HCT116 (cell line): ENCODE data around the gene MOCS2. TPM values are rescaled to one million over a fixed set of nuclear protein-coding genes. Genes with fewer than 3 reads are reported as not detected.

Experiments
- ATAC-seq: fragments of 200-7000 bp; cut with Tn5 transposase; 2 replicates; pipeline ENCODE4 v1.9.1; 2020; ENCODE audit warnings: mild to moderate bottlenecking, moderate library complexity
- BruUV-seq: library from RNA; stranded (reverse); fragments of 400-500 nt; replicated peaks from 2 replicates; lab custom pipeline; 2021; lab: Mats Ljungman, UMichigan
- CTCF ChIA-PET: fragments of 300-600 bp; sonication (Branson Sonifier 250); formaldehyde crosslinking; loops from one replicate; lab custom pipeline; 2021; ENCODE audit warnings: antibody characterized with exemption; lab: Charles Lee
- POLR2A ChIA-PET: fragments of 300-600, 350-600 bp; sonication (Branson Sonifier 250); formaldehyde crosslinking; loops from one replicate; lab custom pipeline; 2021; ENCODE audit warnings: antibody characterized with exemption; lab: Charles Lee
- RAD21 ChIA-PET, 2 experiments: fragments of 300-600 bp; sonication (Branson Sonifier 250); formaldehyde crosslinking; loops; one replicate each; lab custom pipeline; 2023; ENCODE audit warnings: low total read pairs in 2 of 2; ENCODE audit not compliant: uncharacterized antibody in 2 of 2, unreplicated experiment in 2 of 2, low non-redundant PET in 1 of 2; lab: Charles Lee
- DNase-seq: peaks from one replicate; pipeline ENCODE4 v3.0.0-alpha.2; 2010; ENCODE audit warnings: low read depth, low spot score
- H2AFZ ChIP-seq: fragments of 200-600 bp; shearing (Covaris generic), sonication (generic); 2 replicates; pipeline ENCODE4 v1.6.1; 2017; ENCODE audit warnings: low read depth, mixed run types, mixed read lengths, antibody characterized with exemption, low read length; ENCODE audit not compliant: poor library complexity, severe bottlenecking
- H3K27ac ChIP-seq: 2 replicates; pipeline ENCODE4 v1.5.1; 2012; ENCODE audit warnings: low read depth, low read length
- H3K27me3 ChIP-seq: fragments of 200-600 bp; sonication (generic); 2 replicates; pipeline ENCODE4 v1.6.1; 2016; ENCODE audit warnings: mixed run types, low read length, mixed read lengths; ENCODE audit not compliant: insufficient read depth
- H3K36me3 ChIP-seq, 2 experiments: fragments of 200-500 bp in 1 of 2; fragments of 200-600 bp in 1 of 2; sonication (Bioruptor generic) in 1 of 2; sonication (generic) in 1 of 2; 2 replicates each; pipeline versions ENCODE4 v1.5.1 to v1.6.1; 2014 to 2016; ENCODE audit warnings: low read length in 2 of 2, inconsistent platforms in 1 of 2, mixed read lengths in 1 of 2, mixed run types in 1 of 2; ENCODE audit not compliant: insufficient read depth in 2 of 2, control insufficient read depth in 1 of 2
- H3K4me1 ChIP-seq, 2 experiments: fragments of 200-600 bp in 1 of 2; sonication (generic) in 1 of 2; 2 replicates each; pipeline versions ENCODE4 v1.5.1 to v1.6.1; 2012 to 2017; ENCODE audit warnings: low read length in 2 of 2, inconsistent platforms in 1 of 2, mild to moderate bottlenecking in 1 of 2, mixed read lengths in 1 of 2, mixed run types in 1 of 2, moderate library complexity in 1 of 2; ENCODE audit not compliant: insufficient read depth in 2 of 2, control insufficient read depth in 1 of 2
- H3K4me2 ChIP-seq: fragments of 200-600 bp; sonication (generic); 2 replicates; pipeline ENCODE4 v1.6.1; 2017; ENCODE audit warnings: mixed run types, low read length, mixed read lengths
- H3K4me3 ChIP-seq, 2 experiments: fragments of 200-600 bp in 1 of 2; sonication (generic) in 1 of 2; replicated peaks in 1 of 2; 2 replicates each; pipeline ENCODE4 v1.5.1; 2011 to 2016; ENCODE audit warnings: low read length in 2 of 2, control low read depth in 1 of 2, low read depth in 1 of 2, mild to moderate bottlenecking in 1 of 2, mixed read lengths in 1 of 2, mixed run types in 1 of 2
- H3K79me2 ChIP-seq: fragments of 200-600 bp; sonication (generic); 2 replicates; pipeline ENCODE4 v1.6.1; 2017; ENCODE audit warnings: mild to moderate bottlenecking, mixed run types, low read length, moderate library complexity, mixed read lengths; ENCODE audit not compliant: insufficient read depth
- H3K9ac ChIP-seq: fragments of 200-600 bp; sonication (generic); 2 replicates; pipeline ENCODE4 v1.6.1; 2016; ENCODE audit warnings: low read length, mixed read lengths
- H3K9me2 ChIP-seq: fragments of 200-600 bp; sonication (generic), shearing (Covaris generic); 2 replicates; pipeline ENCODE4 v1.6.1; 2017; ENCODE audit warnings: mixed run types, mild to moderate bottlenecking, moderate library complexity; ENCODE audit not compliant: insufficient read depth
- H3K9me3 ChIP-seq, 2 experiments: fragments of 200-500 bp in 1 of 2; fragments of 200-600 bp in 1 of 2; sonication (Bioruptor generic) in 1 of 2; sonication (generic) in 1 of 2; 2 replicates each; pipeline ENCODE4 v1.6.1; 2014 to 2017; ENCODE audit warnings: low read length in 2 of 2, mixed read lengths in 2 of 2, inconsistent platforms in 1 of 2, low read depth in 1 of 2, mild to moderate bottlenecking in 1 of 2, mixed run types in 1 of 2, moderate library complexity in 1 of 2; ENCODE audit not compliant: control insufficient read depth in 1 of 2, insufficient read depth in 1 of 2
- H4K20me1 ChIP-seq: fragments of 200-600 bp; sonication (generic), shearing (Covaris generic); 2 replicates; pipeline ENCODE4 v1.6.1; 2017; ENCODE audit warnings: mixed run types, mild to moderate bottlenecking, moderate library complexity; ENCODE audit not compliant: insufficient read depth
- CEBPB ChIP-seq: IDR thresholded peaks from 2 replicates; pipeline ENCODE4 v1.6.1; 2012; ENCODE audit warnings: low read depth
- JUND ChIP-seq: IDR thresholded peaks from 2 replicates; pipeline ENCODE4 v1.6.1; 2012
- ZNF274 ChIP-seq: fragments of 200-500 bp; sonication (Bioruptor generic); IDR thresholded peaks from 2 replicates; pipeline ENCODE4 v1.6.1; 2014; ENCODE audit warnings: mild to moderate bottlenecking, low read depth, low read length, inconsistent platforms
- intact Hi-C: fragments of 100-400 bp; cut with micrococcal nuclease; formaldehyde crosslinking; loops from 2 replicates; pipeline ENCODE4 v1.10.0; 2022
- total RNA-seq: library from RNA; stranded (reverse); gene quantifications from one replicate; pipeline ENCODE4 v1.2.1, GENCODE V29; 2021; ENCODE audit not compliant: unreplicated experiment

MOCS2 gene
- total RNA-seq, 1 experiment from 2014 or later = 34.0 TPM

DNA sequence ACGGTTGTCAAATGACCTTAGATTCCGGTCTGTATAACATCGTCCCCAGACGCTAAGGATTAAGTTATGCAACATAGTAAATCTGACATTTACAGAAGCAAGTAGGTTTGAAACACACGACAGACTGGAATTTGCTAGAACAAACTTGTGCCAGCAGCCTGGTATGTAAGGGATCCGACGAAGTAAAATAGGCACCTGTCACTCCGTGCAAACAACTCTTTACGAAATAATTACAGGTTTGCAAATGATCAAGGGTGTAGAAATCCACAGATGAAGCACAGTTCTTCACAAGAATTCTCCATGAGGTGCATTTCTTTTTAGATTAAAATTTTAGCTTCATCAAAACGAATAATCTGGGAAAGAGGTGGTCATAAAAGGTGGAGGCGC is 508 bp downstream of the MOCS2 start:
- peak overlapping the region; percentile 86 for H3K4me2 ChIP-seq
- TF ChIP-seq CEBPB (0 out of 2 replicates have a peak, but pooled peaks have one; percentile 17), JUND (no peak)
- H3K36me3 ChIP-seq = peaks cover 2 to 5% of the 10 kb centered on the region in 2 experiments; a peak in 1 of 4 replicates
- H3K27me3 ChIP-seq = no peaks in the 10 kb centered on the region
- H4K20me1 ChIP-seq = no peaks in the 10 kb centered on the region
- no peaks in the 10 kb centered on the region for H3K9me3 ChIP-seq
- H3K4me3 ChIP-seq = peak overlapping the region; percentile 83 to 93
- peaks cover 11% of the 10 kb centered on the region for H3K79me2 ChIP-seq
- peak overlapping the region; percentile 78 for H3K9ac ChIP-seq
- peak overlapping the region; percentile 45; the same call in 1 of the 2 replicates for H3K27ac ChIP-seq
- ATAC-seq = no peak
- CTCF ChIA-PET = interaction anchor here (1.0 to 1.2 kb wide), 3 partner anchors 10 to 14 kb away, joined by 4 to 6 read pairs (median 5); no protein-coding TSS in a partner anchor
- no peak overlapping the region for H2AFZ ChIP-seq
- POLR2A ChIA-PET = interaction anchor here (0.9 to 1.2 kb wide), 3 partner anchors 9 to 193 kb away, joined by 3 to 5 read pairs (median 4); no protein-coding TSS in a partner anchor
- intact Hi-C loops = no loop called here
- peaks cover 3 to 17% of the 10 kb centered on the region in 2 experiments; a peak in 3 of 4 replicates for H3K4me1 ChIP-seq
- DNase-seq = no peak
- no peaks in the 10 kb centered on the region for H3K9me2 ChIP-seq
- BruUV-seq = TSS peak; percentile 56
- RAD21 ChIA-PET = interaction anchor here (1.1 to 1.2 kb wide), 2 partner anchors 161 kb away, joined by 3 to 4 read pairs; no protein-coding TSS in a partner anchor

DNA sequence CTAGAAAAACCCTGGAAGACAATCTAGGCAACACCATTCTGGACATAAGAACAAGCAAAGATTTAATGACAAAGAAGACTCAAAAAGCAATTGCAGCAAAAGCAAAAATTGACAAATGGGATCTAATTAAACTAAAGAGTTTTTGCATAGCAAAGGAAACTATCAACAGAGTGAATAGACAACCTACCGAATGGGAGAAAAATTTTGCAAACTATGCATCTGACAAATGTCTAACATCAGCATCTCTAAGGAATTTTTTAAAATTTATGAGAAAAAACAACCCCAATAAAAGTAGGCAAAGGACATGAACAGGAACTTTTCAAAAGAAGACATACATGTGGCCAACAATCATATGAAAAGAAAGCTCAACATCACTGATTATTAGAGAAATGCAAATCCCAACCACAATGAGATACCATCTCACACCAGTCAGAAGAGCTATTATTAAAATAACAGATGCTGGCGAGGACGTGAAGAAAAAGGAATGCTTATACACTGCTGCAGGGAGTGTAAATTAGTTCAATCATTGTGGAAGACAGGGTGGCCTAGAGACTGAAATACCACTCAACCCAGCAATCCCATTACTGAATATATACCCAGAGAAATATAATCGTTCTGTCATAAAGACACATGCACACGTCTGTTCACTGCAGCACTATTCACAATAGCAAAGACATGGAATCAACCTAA is 3.8 kb downstream of the MOCS2 start:
- ATAC-seq = no peak
- H3K79me2 ChIP-seq = peaks cover 11% of the 10 kb centered on the region

More for the DNA sequence above, 3.8 kb downstream of the MOCS2 start:
- Histone ChIP-seq H3K9ac (no peak overlapping the region), H3K9me2 (no peaks in the 10 kb centered on the region), H3K27ac (no peak overlapping the region), H3K36me3 (peaks cover 9 to 13% of the 10 kb centered on the region in 2 experiments; a peak in 2 of 4 replicates), H4K20me1 (no peaks in the 10 kb centered on the region), H3K27me3 (no peaks in the 10 kb centered on the region), H3K4me1 (peaks cover 3 to 16% of the 10 kb centered on the region in 2 experiments; a peak in 3 of 4 replicates), H2AFZ (no peak overlapping the region), H3K4me3 (no peak overlapping the region), H3K4me2 (no peak overlapping the region), H3K9me3 (no peaks in the 10 kb centered on the region)
- POLR2A ChIA-PET = interaction anchor here (0.6 kb wide), 1 partner anchor 9 kb away, joined by 3 read pairs; no protein-coding TSS in a partner anchor
- DNase-seq = no peak
- RAD21 ChIA-PET = no interaction called here
- CTCF ChIA-PET = interaction anchor here (1.6 kb wide), 1 partner anchor 10 kb away, joined by 6 read pairs; no protein-coding TSS in a partner anchor
- intact Hi-C loops = no loop called here
- no peak for TF ChIP-seq ZNF274
- no TSS peak for BruUV-seq
